Stimulated activated CD4-positive, alpha-beta T cell treated with anti-CD3 and anti-CD28 coated beads, Interleukin-12 subunit alpha, Interleukin-12 subunit beta, amount 100 ng/mL, for 4 hours (primary cell): ENCODE data around the gene AP3S2.

Experiments used
- DNase-seq: peaks from one replicate; pipeline ENCODE4 v3.0.0-alpha.2; 2020

AP3S2 gene

GRCh38 chr15:89812847-89813320, 80.9 kb downstream of the AP3S2 start:
- no peak for DNase-seq

GRCh38 chr15:89812011-89812846, 81.6 kb downstream of the AP3S2 start:
- no peak for DNase-seq

DNA sequence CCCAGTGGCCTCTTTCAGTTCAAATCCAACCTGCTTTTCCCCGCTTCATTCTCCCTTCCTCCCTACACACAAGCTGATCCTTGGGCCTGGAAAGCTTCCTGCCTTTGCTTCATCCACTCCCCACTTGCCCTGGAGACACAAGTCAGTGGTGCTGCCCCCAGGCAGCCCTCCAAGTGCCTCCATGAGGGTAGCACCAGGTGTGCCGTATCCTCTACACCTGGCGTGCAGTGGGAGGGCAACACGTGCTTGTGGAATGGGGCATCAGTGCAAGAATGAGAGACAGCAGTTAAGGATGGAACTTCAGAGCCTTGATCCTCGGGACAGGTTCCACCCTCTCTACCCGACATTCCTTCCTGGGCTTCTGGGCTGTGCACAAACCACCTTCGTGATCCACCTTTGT, 83.0 kb downstream of the AP3S2 start:
- no peak for DNase-seq

GRCh38 chr15:89809787-89810148, 84.0 kb downstream of the AP3S2 start:
- no peak for DNase-seq

- no peak for DNase-seq
Measured at GRCh38 chr15:89809093-89809786, 84.6 kb downstream of the AP3S2 start.

- no peak for DNase-seq
Measured at GRCh38 chr15:89808160-89808870, 85.5 kb downstream of the AP3S2 start.

GRCh38 chr15:89807689-89808088, 86.1 kb downstream of the AP3S2 start:
- DNase-seq: no peak

DNA sequence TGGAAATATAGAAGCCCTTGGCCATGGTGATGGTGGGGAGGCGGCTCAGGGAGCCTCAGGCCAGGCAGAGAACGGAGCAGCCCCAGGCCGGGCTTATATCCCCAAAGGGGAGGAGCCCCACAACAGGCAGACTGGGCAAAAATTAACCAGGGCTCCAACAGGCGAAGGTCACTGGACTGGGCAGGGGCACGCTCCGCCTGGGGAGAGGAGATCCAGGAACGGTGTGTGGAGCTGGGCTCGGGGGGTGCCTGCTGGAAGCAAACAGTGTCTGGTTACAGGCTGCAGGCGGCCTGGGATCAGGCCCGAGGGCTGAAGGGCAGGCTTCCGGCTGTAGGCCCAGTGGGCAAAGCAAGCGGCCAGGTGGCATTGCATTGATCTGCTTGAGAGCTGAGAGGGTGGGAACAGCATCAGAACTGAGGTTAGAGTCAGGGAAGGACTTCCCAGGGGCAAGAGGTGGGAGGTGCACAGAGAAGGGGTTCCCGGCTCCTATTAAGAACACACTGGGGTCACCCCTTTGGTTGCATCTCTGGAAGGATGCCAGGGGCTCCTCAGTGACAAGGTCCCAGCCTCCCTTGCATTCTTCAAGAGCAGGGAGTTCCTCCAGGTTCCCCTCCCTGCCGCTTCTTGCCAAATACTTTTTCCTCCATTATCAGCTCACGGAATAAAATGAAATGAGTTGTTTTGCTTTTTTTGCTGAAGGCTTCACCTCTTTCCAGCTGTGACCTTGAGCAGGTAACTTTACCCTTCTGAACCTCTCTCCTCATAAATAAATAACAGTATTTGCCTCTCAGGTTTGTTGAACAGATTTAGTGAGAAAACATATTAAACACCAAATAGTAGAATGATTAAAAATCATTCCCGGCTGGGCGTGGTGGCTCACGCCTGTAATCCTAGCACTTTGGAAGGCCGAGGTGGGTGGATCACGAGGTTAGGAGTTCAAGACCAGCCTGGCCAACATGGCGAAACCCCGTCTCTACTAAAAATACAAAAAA, 86.9 kb downstream of the AP3S2 start:
- no peak for DNase-seq

- DNase-seq: no peak
Measured at GRCh38 chr15:89806210-89806558, 87.6 kb downstream of the AP3S2 start.

DNA sequence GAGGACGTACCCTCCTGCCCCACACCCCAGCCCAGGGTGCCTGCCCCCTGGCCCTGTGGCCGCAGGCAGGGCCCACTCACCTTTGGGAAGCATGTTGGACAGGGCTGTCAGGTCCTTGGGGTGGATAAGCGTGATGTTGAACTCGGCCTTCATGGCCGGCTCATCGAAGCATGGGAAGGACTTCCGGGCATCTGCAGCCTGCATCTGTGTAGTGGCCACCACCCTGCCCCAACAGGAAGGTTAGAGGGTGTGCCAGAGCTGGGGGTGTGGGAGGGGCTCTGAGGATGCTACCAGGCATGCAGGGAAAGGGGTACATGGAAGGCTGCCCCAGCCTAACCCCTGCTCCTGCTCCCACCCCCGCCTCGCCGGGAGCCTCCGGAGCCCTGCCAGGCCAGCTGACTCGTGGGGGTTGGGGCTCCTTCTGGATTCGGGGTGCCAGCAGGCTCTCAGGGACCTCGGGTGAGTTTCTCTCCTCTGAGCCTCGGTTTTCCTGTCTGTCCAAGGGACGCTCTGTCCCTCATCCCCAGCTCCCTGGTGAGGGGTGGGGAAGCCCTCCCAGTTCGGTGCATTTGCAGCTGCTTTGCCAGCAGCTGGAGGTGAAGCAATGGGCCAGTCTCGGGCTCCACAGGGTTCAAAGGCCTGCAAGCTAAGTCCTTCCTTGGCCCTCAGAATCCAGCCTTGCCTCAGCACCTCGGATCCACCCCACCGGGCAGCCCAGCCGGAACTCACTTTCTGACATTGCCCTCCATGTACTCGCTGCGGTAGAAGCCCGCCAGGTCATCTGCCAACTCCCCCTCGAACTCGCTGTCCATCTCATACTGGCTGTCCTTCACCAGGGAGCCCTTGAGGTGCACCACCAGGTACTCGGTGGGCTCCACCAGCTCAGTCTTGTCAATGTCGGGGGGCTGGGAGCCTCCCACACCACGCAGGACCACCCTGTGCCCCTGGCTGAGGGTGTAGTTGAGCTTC, 88.3 kb downstream of the AP3S2 start:
- DNase-seq: no peak

- DNase-seq: no peak
Measured at GRCh38 chr15:89803941-89804800, 89.6 kb downstream of the AP3S2 start.

- DNase-seq: no peak
Measured at GRCh38 chr15:89802986-89803824, 90.6 kb downstream of the AP3S2 start.

DNA sequence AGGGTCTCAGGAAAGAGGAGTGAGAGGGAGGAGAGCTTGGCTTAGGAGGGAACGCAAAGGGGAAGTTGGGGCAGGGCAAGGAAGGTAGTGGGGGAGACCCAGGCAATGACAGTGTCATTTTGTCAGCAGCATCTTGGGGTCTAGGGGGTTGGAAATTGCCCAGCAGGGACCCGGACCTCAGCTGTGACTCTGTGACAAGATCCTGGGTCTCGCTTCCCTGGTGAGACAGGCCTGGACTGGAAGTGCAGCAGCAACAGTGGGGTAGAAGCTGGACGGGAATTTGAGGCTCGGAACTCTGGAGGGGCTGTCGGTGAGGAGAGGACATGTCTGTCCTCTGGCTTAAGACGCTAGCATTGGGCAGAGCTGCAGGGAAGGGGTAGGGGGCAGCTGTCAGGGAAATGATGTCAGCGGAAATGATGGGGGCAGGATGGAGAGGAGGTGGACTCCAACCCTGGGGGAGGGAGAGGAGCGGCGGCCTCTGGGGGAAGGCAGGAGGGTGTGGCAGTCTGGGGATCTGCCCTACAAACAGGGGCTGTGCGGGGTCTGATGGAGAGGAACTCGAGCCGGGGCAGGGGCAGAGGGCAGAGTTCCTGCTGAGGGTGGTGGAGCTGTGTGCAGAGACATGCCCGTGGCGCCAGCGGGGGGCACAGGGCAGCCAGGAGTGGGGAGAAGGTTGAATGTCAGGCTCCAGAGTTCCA, 91.4 kb downstream of the AP3S2 start:
- no peak for DNase-seq

GRCh38 chr15:89801471-89802195, 92.2 kb downstream of the AP3S2 start:
- no peak for DNase-seq

- DNase-seq: no peak
Measured at GRCh38 chr15:89799918-89800498, 93.8 kb downstream of the AP3S2 start.

GRCh38 chr15:89799011-89799911, 94.5 kb downstream of the AP3S2 start:
- no peak for DNase-seq
